ENCODE measurements around the gene SLC7A10.

DNA sequence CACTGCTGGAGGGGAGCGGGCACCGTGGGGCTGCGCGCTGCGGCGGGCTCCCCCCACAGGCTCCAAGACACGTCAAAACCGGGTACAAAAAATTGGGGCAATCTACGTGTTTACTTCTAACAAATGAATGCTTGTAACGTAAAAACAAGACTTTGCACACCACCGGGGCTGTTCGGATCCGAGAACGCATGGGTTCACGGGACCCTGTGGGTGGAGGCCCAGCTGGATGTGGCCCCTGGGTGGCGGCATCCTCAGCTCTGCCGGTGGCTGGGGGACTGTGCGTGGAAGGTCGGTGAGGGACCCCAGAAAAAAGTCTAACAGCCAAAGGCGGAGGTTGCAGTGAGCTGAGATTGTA lies 10.3 kb upstream of the SLC7A10 start:
- TF ChIP-seq CTCF (IDR thresholded peaks at IDR 0.05) (no peak), POLR2A (IDR thresholded peaks at IDR 0.05) (no peak)

Measured in esophagus squamous epithelium (tissue), 4 donors.